Neural cell (in vitro differentiated cells): ENCODE results near the gene COPRS. TPM values are rescaled to one million over a fixed set of nuclear protein-coding genes. Genes with fewer than 3 reads are reported as not detected.

ENCODE experiments used
- H2AFZ ChIP-seq: fragments of 200-600, 300-800 bp; sonication (generic), shearing (Covaris generic); 2 replicates; pipeline ENCODE4 v1.6.0; 2014; ENCODE audit warnings: low read depth, mild to moderate bottlenecking, antibody characterized with exemption, low read length, moderate library complexity
- H3F3A ChIP-seq: fragments of 200-600 bp; shearing (Covaris generic); 2 replicates; pipeline ENCODE4 v1.6.1; 2016; ENCODE audit warnings: mild to moderate bottlenecking, moderate library complexity, mixed read lengths, antibody characterized with exemption, low read length; ENCODE audit not compliant: insufficient read depth, poor library complexity, severe bottlenecking
- H3K27ac ChIP-seq: fragments of 200-600, 300-800 bp; sonication (generic), shearing (Covaris generic); 2 replicates; pipeline ENCODE4 v1.5.1; 2014; ENCODE audit warnings: mild to moderate bottlenecking, low read length, moderate library complexity
- H3K27me3 ChIP-seq: fragments of 300-800, 200-600 bp; sonication (generic), shearing (Covaris generic); 2 replicates; pipeline ENCODE4 v1.6.0; 2014; ENCODE audit warnings: mild to moderate bottlenecking, low read depth, low read length, moderate library complexity; ENCODE audit not compliant: insufficient read depth
- H3K36me3 ChIP-seq: fragments of 300-800, 200-600 bp; sonication (generic), shearing (Covaris generic); 2 replicates; pipeline ENCODE4 v1.5.1; 2014; ENCODE audit warnings: mild to moderate bottlenecking, antibody characterized with exemption, low read length, moderate library complexity; ENCODE audit not compliant: insufficient read depth
- H3K4me2 ChIP-seq: fragments of 300-800, 200-600 bp; sonication (generic), shearing (Covaris generic); 2 replicates; pipeline ENCODE4 v1.6.0; 2014; ENCODE audit warnings: mild to moderate bottlenecking, low read length
- H3K4me3 ChIP-seq: fragments of 300-800, 200-600 bp; sonication (generic), shearing (Covaris generic); 2 replicates; pipeline ENCODE4 v1.5.1; 2014; ENCODE audit warnings: mild to moderate bottlenecking, low read length, moderate library complexity
- H3K79me2 ChIP-seq: fragments of 200-600 bp; shearing (Covaris generic); replicated peaks from 2 replicates; pipeline ENCODE4 v1.6.0; 2014; ENCODE audit warnings: mild to moderate bottlenecking, low read length, moderate library complexity; ENCODE audit not compliant: insufficient read depth
- H3K9ac ChIP-seq: fragments of 300-800, 200-600 bp; sonication (generic), shearing (Covaris generic); 2 replicates; pipeline ENCODE4 v1.6.1; 2016; ENCODE audit warnings: mild to moderate bottlenecking, low read length, mixed read lengths
- H3K9me2 ChIP-seq: fragments of 200-600 bp; shearing (Covaris generic); 2 replicates; pipeline ENCODE4 v1.6.1; 2016; ENCODE audit warnings: mild to moderate bottlenecking, low read length, mixed read lengths; ENCODE audit not compliant: insufficient read depth
- H3K9me3 ChIP-seq: fragments of 200-600, 300-800 bp; sonication (generic), shearing (Covaris generic); 2 replicates; pipeline ENCODE4 v1.6.1; 2016; ENCODE audit warnings: mild to moderate bottlenecking, mixed run types, low read length, moderate library complexity, mixed read lengths
- H4K20me1 ChIP-seq: fragments of 200-600 bp; shearing (Covaris generic); 2 replicates; pipeline ENCODE4 v1.6.1; 2016; ENCODE audit warnings: mild to moderate bottlenecking, mixed run types; ENCODE audit not compliant: insufficient read depth
- CTCF ChIP-seq: fragments of 450-650 bp; IDR thresholded peaks from 2 replicates; pipeline ENCODE4 v1.5.1; 2014; ENCODE audit warnings: antibody characterized with exemption, mild to moderate bottlenecking, moderate library complexity; ENCODE audit not compliant: poor library complexity, severe bottlenecking
- EP300 ChIP-seq: fragments of 450-650 bp; conservative IDR thresholded peaks from 2 replicates; pipeline ENCODE4 v1.6.1; 2014; ENCODE audit warnings: antibody characterized with exemption, mild to moderate bottlenecking, moderate library complexity; ENCODE audit not compliant: poor library complexity, severe bottlenecking
- EZH2 ChIP-seq: fragments of 200-600, 300-800 bp; shearing (Covaris generic), sonication (generic); IDR thresholded peaks from 2 replicates; pipeline ENCODE4 v1.6.1; 2014; ENCODE audit warnings: antibody characterized with exemption, low read length, borderline replicate concordance, mild to moderate bottlenecking; ENCODE audit not compliant: insufficient read depth, poor library complexity, severe bottlenecking
- MXI1 ChIP-seq: fragments of 450-650 bp; conservative IDR thresholded peaks from 2 replicates; pipeline ENCODE4 v1.6.1; 2014; ENCODE audit warnings: antibody characterized with exemption, mild to moderate bottlenecking; ENCODE audit not compliant: poor library complexity, severe bottlenecking
- POLR2AphosphoS5 ChIP-seq: IDR thresholded peaks from 2 replicates; pipeline ENCODE4 v1.6.1; 2012
- RAD21 ChIP-seq: fragments of 450-650 bp; conservative IDR thresholded peaks from 2 replicates; pipeline ENCODE4 v1.6.1; 2014; ENCODE audit warnings: antibody characterized with exemption, mild to moderate bottlenecking, moderate library complexity
- REST ChIP-seq: IDR thresholded peaks from 2 replicates; pipeline ENCODE4 v1.6.1; 2012; ENCODE audit warnings: borderline replicate concordance
- SMC3 ChIP-seq: fragments of 450-650 bp; conservative IDR thresholded peaks from 2 replicates; pipeline ENCODE4 v1.6.1; 2014; ENCODE audit warnings: antibody characterized with exemption, mild to moderate bottlenecking, moderate library complexity; ENCODE audit not compliant: poor library complexity
- TAF1 ChIP-seq: IDR thresholded peaks from 2 replicates; pipeline ENCODE4 v1.6.1; 2012; ENCODE audit warnings: low read depth
- polyA plus RNA-seq: library from polyadenylated mRNA; depleted of rRNA; stranded (reverse); fragments of >200 nt; gene quantifications from 2 replicates; pipeline ENCODE4 v1.2.3, GENCODE V29; 2014

COPRS gene
- polyA plus RNA-seq, 1 donor from 2014 or later, result 67.9 TPM

GRCh38 chr17:31869797-31870568 is 10.9 kb upstream of the COPRS start:
- Histone ChIP-seq H3K4me2 (no peak overlapping the region), H3K9me2 (no peaks in the 10 kb centered on the region), H3K9ac (no peak overlapping the region), H2AFZ (no peak overlapping the region), H3K36me3 (peaks cover 11% of the 10 kb centered on the region), H3F3A (no peaks in the 10 kb centered on the region), H3K9me3 (no peaks in the 10 kb centered on the region), H3K27me3 (no peaks in the 10 kb centered on the region), H3K27ac (no peak overlapping the region), H3K4me3 (no peak overlapping the region), H3K79me2 (no peaks in the 10 kb centered on the region), H4K20me1 (no peaks in the 10 kb centered on the region)
- TF ChIP-seq CTCF (no peak), MXI1 (no peak), POLR2AphosphoS5 (no peak), TAF1 (no peak), EZH2 (no peak), EP300 (no peak), SMC3 (no peak), REST (no peak), RAD21 (no peak)

GRCh38 chr17:31869031-31869430 is 10.0 kb upstream of the COPRS start:
- no peak for TF ChIP-seq CTCF
- TF ChIP-seq POLR2AphosphoS5, result no peak
- TF ChIP-seq TAF1, result no peak
- no peak for TF ChIP-seq EP300
- TF ChIP-seq SMC3, result no peak
- no peak for TF ChIP-seq REST
- H3K4me2 ChIP-seq, result no peak overlapping the region
- peaks cover 11% of the 10 kb centered on the region for H3K36me3 ChIP-seq

More at GRCh38 chr17:31869031-31869430, 10.0 kb upstream of the COPRS start:
- Histone ChIP-seq H3K4me3 (no peak overlapping the region), H3F3A (no peaks in the 10 kb centered on the region), H3K79me2 (no peaks in the 10 kb centered on the region), H2AFZ (no peak overlapping the region), H4K20me1 (no peaks in the 10 kb centered on the region), H3K9me3 (no peaks in the 10 kb centered on the region), H3K9me2 (no peaks in the 10 kb centered on the region), H3K9ac (no peak overlapping the region), H3K27ac (no peak overlapping the region), H3K27me3 (no peaks in the 10 kb centered on the region)
